A673 (cell line): ENCODE results near the gene PRR5.

Experiments
- EZH2 ChIP-seq: fragments of 200-600 bp; sonication (generic); IDR thresholded peaks from 2 replicates; pipeline ENCODE4 v1.6.1; 2017; ENCODE audit warnings: borderline replicate concordance, low read depth, mild to moderate bottlenecking, mixed read lengths, antibody characterized with exemption, low read length; ENCODE audit not compliant: poor library complexity, severe bottlenecking
- TF ChIP-seq, protein P1 (sequence below): fragments of 300-800, 200-600 bp; sonication (generic); conservative IDR thresholded peaks from 2 replicates; pipeline ENCODE4 v1.5.1; 2017; ENCODE audit warnings: low read depth, mild to moderate bottlenecking, antibody characterized with exemption, low read length, moderate library complexity, mixed read lengths

DNA sequence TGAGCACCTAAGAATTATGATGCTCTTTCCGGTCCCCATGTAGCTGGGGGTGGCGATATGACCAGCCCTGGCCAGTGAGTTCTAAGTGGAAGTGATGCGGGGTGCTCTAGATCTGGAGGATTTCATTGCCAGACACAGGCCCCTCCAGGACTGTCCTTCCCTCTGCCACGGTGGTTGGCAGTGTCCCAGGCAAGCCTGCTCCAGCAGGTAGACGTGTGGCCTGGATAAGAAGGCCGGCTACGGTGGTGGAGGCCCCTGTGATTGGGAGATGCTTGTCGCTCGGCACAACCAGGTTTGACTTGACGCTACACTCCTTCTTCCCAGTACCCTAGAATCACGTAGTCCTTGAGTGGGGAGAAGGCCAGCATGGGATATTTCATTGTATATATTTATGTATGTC, 41.2 kb downstream of the PRR5 start:
- TF ChIP-seq, protein P1, sequence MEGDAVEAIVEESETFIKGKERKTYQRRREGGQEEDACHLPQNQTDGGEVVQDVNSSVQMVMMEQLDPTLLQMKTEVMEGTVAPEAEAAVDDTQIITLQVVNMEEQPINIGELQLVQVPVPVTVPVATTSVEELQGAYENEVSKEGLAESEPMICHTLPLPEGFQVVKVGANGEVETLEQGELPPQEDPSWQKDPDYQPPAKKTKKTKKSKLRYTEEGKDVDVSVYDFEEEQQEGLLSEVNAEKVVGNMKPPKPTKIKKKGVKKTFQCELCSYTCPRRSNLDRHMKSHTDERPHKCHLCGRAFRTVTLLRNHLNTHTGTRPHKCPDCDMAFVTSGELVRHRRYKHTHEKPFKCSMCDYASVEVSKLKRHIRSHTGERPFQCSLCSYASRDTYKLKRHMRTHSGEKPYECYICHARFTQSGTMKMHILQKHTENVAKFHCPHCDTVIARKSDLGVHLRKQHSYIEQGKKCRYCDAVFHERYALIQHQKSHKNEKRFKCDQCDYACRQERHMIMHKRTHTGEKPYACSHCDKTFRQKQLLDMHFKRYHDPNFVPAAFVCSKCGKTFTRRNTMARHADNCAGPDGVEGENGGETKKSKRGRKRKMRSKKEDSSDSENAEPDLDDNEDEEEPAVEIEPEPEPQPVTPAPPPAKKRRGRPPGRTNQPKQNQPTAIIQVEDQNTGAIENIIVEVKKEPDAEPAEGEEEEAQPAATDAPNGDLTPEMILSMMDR: no peak
- no peak for TF ChIP-seq EZH2
